NCI-H2081 (cell line): Measurements from ENCODE around the gene JPT1.
A peak's percentile ranks its signal among the peaks of the same experiment; 100 is the strongest.
"Not testable (repeated sequence)": the region's sequence is repeated elsewhere in the genome, so short reads cannot be mapped to it uniquely, and the experiment has no call there.

Experiments used
- DNase-seq, 2 experiments: peaks; one replicate each; lab custom pipeline; 2025; lab: John Stamatoyannopoulos, UW

The JPT1 gene

DNA sequence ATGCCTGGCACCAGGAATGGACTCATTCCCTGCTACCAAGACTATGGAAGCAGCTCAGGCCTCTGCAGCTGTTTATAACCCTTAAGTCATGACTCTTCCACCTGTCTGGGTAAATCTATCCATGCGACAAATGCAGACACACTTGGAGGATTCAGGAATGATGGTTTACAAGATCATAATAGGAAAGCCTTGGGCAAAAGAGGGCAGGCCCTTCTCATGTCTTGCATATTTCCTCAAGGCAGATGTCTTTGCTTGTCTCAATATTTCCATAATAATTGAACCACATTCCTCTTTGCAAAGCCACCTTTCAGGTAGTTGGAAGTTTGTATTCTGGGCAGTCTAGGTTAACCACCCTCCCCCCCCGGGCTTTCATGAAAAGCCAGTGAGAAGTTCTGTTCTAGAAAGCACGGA, 884 bp upstream of the JPT1 start:
- DNase-seq = no peak

GRCh38 chr17:75153780-75154194, 525 bp downstream of the JPT1 start:
- DNase-seq = peak; percentile 56 to 58

DNA sequence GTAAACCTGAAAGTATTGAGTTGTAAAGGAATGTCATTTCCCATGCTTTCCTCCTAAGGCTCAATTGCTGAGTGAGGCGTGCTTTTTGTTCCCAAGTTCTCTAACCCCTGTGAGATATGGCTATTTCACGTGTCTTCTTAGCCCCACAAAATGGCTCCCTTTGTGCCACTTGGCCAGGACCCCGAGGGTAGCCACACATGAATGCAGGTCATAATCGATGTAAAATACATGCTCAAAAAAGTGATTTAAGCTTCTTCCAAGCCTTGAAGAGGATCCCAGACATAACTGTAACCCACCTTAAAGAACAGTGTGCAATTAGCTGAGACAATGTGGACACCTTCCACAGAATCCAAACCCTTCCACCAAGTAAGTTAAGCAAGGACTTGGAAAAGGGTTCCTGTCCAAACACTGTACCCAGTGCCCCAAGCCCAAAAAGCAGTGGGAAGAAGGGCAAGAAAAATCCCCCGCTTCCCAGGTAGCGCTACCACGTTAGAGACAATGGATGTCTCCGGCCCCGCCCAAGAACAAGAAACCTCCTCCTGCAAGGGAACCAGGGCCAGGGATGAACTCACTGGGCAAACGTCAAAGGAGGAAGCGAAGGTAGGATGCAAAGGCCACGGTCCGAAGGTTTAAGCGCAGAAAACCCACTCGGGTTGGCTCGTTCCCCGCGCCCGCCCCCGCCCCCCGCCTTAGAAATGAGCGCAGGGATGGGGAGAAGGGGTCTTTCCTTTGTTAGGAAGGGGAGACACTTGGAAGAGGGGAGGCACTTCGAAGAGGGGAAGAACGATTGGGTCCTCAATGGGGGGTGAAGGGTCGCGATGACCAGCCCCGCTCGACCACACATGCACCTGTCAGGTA, 1.2 kb downstream of the JPT1 start:
- peak; percentile 59 to 62 for DNase-seq

DNA sequence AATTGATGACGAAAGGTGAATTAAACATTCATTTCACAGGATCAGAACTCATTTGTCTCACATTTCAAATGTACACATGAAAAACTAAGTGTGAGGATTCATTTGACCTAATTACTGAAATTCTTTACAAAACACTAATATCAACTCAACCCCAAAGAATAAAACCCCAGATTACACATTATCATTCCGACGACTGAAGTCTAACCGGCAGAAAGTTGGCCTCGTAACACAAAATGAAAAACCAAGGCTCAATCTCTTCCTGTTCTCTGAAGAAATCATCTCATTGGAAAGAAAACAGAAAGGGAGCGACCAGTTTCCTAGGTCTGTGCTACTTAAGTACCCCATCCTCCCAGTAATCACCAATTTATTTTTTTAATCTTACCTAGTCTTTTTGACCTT, 1.8 kb downstream of the JPT1 start:
- DNase-seq = no peak

DNA sequence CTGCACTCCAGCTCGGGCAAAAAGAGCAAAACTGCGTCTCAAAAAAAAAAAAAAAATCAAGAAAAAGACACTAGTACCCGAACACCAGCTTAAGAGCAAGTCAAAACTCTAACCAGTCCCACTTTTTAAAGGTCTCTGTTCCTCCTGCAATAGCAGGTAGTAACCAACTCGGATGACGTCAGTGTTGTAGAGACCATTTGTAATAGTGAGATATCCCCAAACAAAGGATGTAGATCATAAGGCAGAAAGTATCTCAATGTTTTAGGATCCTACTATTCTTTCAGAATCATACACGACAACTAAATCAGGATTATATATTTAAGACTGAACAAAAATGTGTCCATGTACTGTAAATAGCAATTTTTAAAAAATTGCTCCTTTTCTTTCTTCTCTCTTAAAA, 2.4 kb downstream of the JPT1 start:
- DNase-seq = peak; percentile 44 to 72

- DNase-seq = no peak
These were observed 6.3 kb downstream of the JPT1 start for GRCh38 chr17:75147878-75148546.

- no peak for DNase-seq
These were observed 7.7 kb downstream of the JPT1 start for GRCh38 chr17:75146592-75146991.

DNA sequence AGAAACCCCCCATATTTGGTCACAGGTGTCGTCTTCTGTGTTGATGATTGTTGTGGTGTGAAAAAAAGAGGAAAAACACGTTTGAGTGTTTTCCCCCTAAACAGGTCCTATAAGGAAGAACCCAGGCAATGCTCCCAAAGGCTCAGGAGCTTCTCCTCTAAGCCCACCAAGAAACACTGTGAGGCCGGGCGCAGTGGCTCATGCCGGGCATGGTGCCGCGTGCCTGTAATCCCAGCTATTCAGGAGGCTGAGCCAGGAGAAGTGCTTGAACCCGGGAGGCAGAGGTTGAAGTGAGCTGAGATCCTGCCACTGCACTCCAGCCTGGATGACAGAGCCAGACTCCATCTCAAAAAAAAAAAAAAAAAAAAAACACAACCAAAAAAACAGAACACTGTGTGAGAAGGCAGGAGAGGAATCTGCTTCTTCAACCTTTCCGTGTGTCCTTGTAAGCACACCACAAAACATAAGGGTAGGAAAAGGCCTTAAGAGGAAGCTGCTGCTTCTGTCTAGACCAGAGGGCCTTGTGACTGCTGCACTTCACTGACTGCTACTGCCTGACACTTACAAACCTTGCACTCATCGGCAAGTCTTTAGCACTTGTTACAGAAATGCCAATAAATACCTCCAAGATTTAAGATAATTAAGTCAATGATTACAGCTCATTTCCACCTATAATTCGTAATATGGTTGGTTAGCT, 9.3 kb downstream of the JPT1 start:
- DNase-seq = no peak

- DNase-seq = no peak
These were observed 11.9 kb downstream of the JPT1 start for GRCh38 chr17:75142236-75142971.

- DNase-seq = no peak
These were observed 15.8 kb downstream of the JPT1 start for GRCh38 chr17:75138519-75138918.

GRCh38 chr17:75137762-75138161, 16.6 kb downstream of the JPT1 start:
- DNase-seq = not testable (repeated sequence)

DNA sequence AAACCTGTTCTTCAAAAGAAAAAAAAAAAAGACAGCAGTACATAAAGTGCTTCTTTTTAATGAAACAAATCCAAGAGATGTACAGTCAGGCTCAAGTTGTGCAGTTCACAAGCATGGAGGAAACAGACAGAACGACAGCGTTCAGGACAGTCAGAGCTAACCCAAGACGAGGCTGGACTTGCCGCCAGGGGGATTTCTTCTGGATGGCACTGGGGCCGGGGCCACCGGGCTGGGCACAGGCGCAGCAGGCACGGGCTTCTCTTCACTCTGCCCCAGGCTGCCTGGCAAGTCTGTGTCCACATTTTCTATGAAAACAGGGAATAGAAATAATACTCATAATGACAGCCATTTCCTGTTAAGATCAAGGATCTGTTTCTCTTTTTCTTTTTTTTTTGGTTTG, 18.4 kb downstream of the JPT1 start:
- no peak for DNase-seq

DNA sequence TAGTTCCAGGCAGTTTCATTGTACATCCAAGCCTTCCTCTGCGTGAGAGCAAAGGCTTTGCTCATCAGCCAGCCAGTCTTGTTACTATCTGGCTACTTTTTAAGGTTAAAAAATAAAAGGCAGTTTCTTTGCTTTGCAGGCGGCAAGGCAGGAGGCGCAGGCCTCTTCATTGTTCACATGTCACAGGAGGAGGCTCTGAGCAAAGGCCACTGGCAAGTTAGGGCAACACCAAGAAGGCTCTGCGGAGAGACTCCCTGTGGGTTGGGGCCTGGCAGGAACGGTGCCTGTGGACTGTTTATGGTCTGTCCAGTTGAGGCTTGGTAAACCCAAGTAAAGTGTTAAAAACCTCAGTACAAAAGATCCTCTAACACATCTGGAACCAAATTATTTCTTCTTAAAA, 18.9 kb downstream of the JPT1 start:
- DNase-seq = no peak

GRCh38 chr17:75133607-75134347, 20.5 kb downstream of the JPT1 start:
- DNase-seq = not testable (repeated sequence)

DNA sequence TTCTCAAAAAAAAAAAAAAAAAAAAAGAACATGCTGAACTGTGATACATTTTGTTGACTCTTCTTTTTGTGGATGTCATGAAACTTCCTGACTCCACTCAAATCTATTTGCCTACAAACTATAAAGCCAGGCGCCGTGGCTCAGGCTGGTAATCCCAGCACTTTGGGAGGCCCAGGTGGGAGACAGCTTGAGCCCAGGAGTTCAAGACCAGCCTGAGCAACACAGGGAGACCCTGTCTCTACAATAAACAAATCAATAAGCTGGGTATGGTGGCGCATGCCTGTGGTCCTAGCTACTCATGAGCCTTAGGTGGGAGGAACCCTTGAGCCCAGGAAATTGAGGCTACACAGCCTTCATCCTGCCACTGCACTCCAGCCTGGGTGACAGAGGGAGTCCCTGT, 21.3 kb downstream of the JPT1 start:
- DNase-seq = no peak

- peak in 1 of 2 experiments; percentile 36 for DNase-seq
These were observed 22.0 kb downstream of the JPT1 start for GRCh38 chr17:75132018-75133000.

- DNase-seq = peak; percentile 79 to 89
These were observed 22.9 kb downstream of the JPT1 start, which contains the start of gene NT5C for GRCh38 chr17:75131278-75132017. NT5C (minus strand) TSS chr17:75131742; CDS start chr17:75131707, 35 bp downstream.

GRCh38 chr17:75130632-75131277, 23.6 kb downstream of the JPT1 start:
- peak; percentile 60 to 66 for DNase-seq
